ENCODE data around the gene ESF1. TPM values are rescaled to one million over a fixed set of nuclear protein-coding genes. Genes with fewer than 3 reads are reported as not detected.

Gene ESF1
- total RNA-seq, 1 experiment from 2014 or later: 36.9 TPM

GRCh38 chr20:13813910-13814309, 29.2 kb upstream of the ESF1 start:
- H2BK12ac ChIP-seq (ENCODE audit: insufficient read length, low read depth, low read length): peak overlapping the region; percentile 14
- H3K14ac ChIP-seq (ENCODE audit: insufficient read depth, low read length): no peak overlapping the region
- Mint-ChIP-seq H3K9me3 (no peaks in the 10 kb centered on the region), H3K27ac (peak overlapping the region in 1 of 3 experiments; percentile 60; a peak in 1 of 7 replicates), H3K27me3 (ENCODE audit: low read depth) (no peaks in the 10 kb centered on the region), H3K36me3 (ENCODE audit: insufficient read depth in 1 of 3, low read depth in 3 of 3) (peaks cover 0 to 50% (median 41%) of the 10 kb centered on the region in 3 experiments; a peak in 5 of 7 replicates), H3K4me3 (no peak overlapping the region), H3K4me1 (no peaks in the 10 kb centered on the region)
- no peak overlapping the region for H4K91ac ChIP-seq (ENCODE audit: insufficient read length, low read depth, low read length)
- no peak overlapping the region for H3K4me2 ChIP-seq (ENCODE audit: insufficient read depth, insufficient read length, low read length)
- no peak for TF ChIP-seq CTCF (conservative IDR thresholded peaks at IDR 0.05)
- no peak overlapping the region for H3T11ph ChIP-seq (ENCODE audit: low read length)
- no peaks in the 10 kb centered on the region for H3K9me3 ChIP-seq (ENCODE audit: control insufficient read depth, low read depth, low read length)
- WGBS (ENCODE audit: extremely low coverage, insufficient read length, low lambda C conversion rate): no CpG with 5 or more reads among the region's 3 CpGs
- no peaks in the 10 kb centered on the region for H3K79me1 ChIP-seq (ENCODE audit: insufficient read depth, low read depth, low read length, poor library complexity, severe bottlenecking)
- H3K27ac ChIP-seq (ENCODE audit: insufficient read length, low read depth, low read length): no peak overlapping the region
- no peaks in the 10 kb centered on the region for H3K23me2 ChIP-seq (ENCODE audit: insufficient read length, low read depth, low read length, poor library complexity, severe bottlenecking)
- H3K23ac ChIP-seq (ENCODE audit: insufficient read length, low read depth, low read length): no peak overlapping the region
- H2BK20ac ChIP-seq (ENCODE audit: low read depth, low read length, poor library complexity, severe bottlenecking): no peak overlapping the region
- no peak overlapping the region for H2BK120ac ChIP-seq (ENCODE audit: low read depth, low read length, poor library complexity, severe bottlenecking)
- H3K56ac ChIP-seq (ENCODE audit: insufficient read length, low read depth, low read length): no peak overlapping the region
- no peak overlapping the region for H2AFZ ChIP-seq (ENCODE audit: low read length)
- H3K27me3 ChIP-seq (ENCODE audit: insufficient read depth, low read length): no peaks in the 10 kb centered on the region
- H2BK15ac ChIP-seq (ENCODE audit: low read depth, low read length): no peak overlapping the region
- H3K4me1 ChIP-seq (ENCODE audit: insufficient read depth, low read length): no peaks in the 10 kb centered on the region
- no peaks in the 10 kb centered on the region for H3K79me2 ChIP-seq (ENCODE audit: insufficient read depth, low read length)
- no peak overlapping the region for H4K8ac ChIP-seq (replicated peaks; ENCODE audit: insufficient read length, low read depth, low read length)
- H3K4ac ChIP-seq (ENCODE audit: low read depth, low read length): no peak overlapping the region
- H4K5ac ChIP-seq (ENCODE audit: insufficient read length, low read depth, low read length): no peak overlapping the region
- H3K18ac ChIP-seq (ENCODE audit: insufficient read length, low read depth, low read length): no peak overlapping the region
- H4K20me1 ChIP-seq (ENCODE audit: control insufficient read depth, insufficient read depth, insufficient read length): no peaks in the 10 kb centered on the region
- DNase-seq: no peak
- no peak overlapping the region for H2BK5ac ChIP-seq (ENCODE audit: insufficient read length, low read length)
- no peak overlapping the region for H3K9ac ChIP-seq (ENCODE audit: extremely low read depth, insufficient read length, low read length)
- no peak overlapping the region for H2AK5ac ChIP-seq (ENCODE audit: insufficient read length, low read length)

All from H9 (cell line).